ENCODE results near the gene RFC4.

- TF ChIP-seq CTCF (IDR thresholded peaks at IDR 0.05) (no peak), POLR2AphosphoS5 (IDR thresholded peaks at IDR 0.05) (no peak), POLR2A (IDR thresholded peaks at IDR 0.05) (no peak)
Observed at GRCh38 chr3:186826410-186826975, 20.2 kb upstream of the RFC4 start.

All from gastroesophageal sphincter (tissue), 3 donors.